Breast epithelium (tissue), 3 donors: ENCODE results near the gene CFAP45.

Experiments
- POLR2A ChIP-seq: fragments of 450-650 bp; IDR thresholded peaks from one replicate; pipeline ENCODE4 v1.6.1; 2016; ENCODE audit warnings: antibody characterized with exemption, mild to moderate bottlenecking, moderate library complexity
- TF ChIP-seq, protein P1 (sequence below), 3 donors: fragments of 450-650 bp; IDR thresholded peaks; one replicate each; pipeline ENCODE4 v1.5.1; 2016 to 2017; ENCODE audit warnings: antibody characterized with exemption in 3 of 3, mild to moderate bottlenecking in 3 of 3, moderate library complexity in 3 of 3

GRCh38 chr1:159946242-159947187, 46.5 kb upstream of the CFAP45 start:
- TF ChIP-seq, protein P1, sequence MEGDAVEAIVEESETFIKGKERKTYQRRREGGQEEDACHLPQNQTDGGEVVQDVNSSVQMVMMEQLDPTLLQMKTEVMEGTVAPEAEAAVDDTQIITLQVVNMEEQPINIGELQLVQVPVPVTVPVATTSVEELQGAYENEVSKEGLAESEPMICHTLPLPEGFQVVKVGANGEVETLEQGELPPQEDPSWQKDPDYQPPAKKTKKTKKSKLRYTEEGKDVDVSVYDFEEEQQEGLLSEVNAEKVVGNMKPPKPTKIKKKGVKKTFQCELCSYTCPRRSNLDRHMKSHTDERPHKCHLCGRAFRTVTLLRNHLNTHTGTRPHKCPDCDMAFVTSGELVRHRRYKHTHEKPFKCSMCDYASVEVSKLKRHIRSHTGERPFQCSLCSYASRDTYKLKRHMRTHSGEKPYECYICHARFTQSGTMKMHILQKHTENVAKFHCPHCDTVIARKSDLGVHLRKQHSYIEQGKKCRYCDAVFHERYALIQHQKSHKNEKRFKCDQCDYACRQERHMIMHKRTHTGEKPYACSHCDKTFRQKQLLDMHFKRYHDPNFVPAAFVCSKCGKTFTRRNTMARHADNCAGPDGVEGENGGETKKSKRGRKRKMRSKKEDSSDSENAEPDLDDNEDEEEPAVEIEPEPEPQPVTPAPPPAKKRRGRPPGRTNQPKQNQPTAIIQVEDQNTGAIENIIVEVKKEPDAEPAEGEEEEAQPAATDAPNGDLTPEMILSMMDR (IDR thresholded peaks at IDR 0.05), result no peak
- TF ChIP-seq POLR2A, result no peak
